Gastroesophageal sphincter (tissue), 3 donors: ENCODE data around the gene RNF144A.

ENCODE experiments used
- EP300 ChIP-seq: sonication (generic); formaldehyde crosslinking; IDR thresholded peaks from one replicate; pipeline ENCODE4 v1.6.1; 2017; ENCODE audit warnings: antibody characterized with exemption, mild to moderate bottlenecking
- POLR2A ChIP-seq, 2 donors: fragments of 450-650 bp; IDR thresholded peaks; one replicate each; pipeline ENCODE4 v1.6.1; 2017; ENCODE audit warnings: antibody characterized with exemption in 2 of 2, mild to moderate bottlenecking in 2 of 2, moderate library complexity in 1 of 2
- POLR2AphosphoS5 ChIP-seq: sonication (generic); formaldehyde crosslinking; IDR thresholded peaks from one replicate; pipeline ENCODE4 v1.6.1; 2017; ENCODE audit warnings: antibody characterized with exemption
- TF ChIP-seq, protein P1 (sequence below), 4 experiments: fragments of 200-600 bp in 2 of 4; fragments of 450-650 bp in 2 of 4; sonication (generic) in 1 of 4; IDR thresholded peaks; one replicate each; pipeline ENCODE4 v1.5.1; 2017 to 2019; ENCODE audit warnings: antibody characterized with exemption in 4 of 4, mild to moderate bottlenecking in 2 of 4, moderate library complexity in 2 of 4

DNA sequence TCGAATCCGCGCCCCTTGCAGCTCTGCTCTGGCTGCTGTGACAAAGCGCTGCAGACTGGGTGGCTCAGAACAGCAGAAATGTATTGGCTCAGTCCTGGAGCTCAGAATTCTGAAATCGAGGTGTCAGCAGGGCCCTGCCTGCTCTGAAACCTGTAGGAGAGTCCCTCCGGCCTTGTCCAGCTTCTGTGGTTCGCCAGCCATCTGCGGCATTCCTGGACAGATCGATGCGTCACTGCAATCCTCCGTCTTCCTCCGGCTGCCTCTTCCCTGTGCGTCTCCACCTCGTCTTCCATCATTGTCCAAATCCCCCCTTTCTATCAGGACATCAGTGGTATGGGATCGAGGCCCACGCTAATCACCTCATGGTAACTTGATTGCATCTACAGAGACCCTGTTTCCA lies 115.2 kb downstream of the RNF144A start:
- TF ChIP-seq, protein P1, sequence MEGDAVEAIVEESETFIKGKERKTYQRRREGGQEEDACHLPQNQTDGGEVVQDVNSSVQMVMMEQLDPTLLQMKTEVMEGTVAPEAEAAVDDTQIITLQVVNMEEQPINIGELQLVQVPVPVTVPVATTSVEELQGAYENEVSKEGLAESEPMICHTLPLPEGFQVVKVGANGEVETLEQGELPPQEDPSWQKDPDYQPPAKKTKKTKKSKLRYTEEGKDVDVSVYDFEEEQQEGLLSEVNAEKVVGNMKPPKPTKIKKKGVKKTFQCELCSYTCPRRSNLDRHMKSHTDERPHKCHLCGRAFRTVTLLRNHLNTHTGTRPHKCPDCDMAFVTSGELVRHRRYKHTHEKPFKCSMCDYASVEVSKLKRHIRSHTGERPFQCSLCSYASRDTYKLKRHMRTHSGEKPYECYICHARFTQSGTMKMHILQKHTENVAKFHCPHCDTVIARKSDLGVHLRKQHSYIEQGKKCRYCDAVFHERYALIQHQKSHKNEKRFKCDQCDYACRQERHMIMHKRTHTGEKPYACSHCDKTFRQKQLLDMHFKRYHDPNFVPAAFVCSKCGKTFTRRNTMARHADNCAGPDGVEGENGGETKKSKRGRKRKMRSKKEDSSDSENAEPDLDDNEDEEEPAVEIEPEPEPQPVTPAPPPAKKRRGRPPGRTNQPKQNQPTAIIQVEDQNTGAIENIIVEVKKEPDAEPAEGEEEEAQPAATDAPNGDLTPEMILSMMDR (IDR thresholded peaks at IDR 0.05) = no peak
- TF ChIP-seq EP300 (no peak), POLR2A (IDR thresholded peaks at IDR 0.05) (no peak), POLR2AphosphoS5 (no peak)
